OCI-LY1 (cell line): ENCODE measurements around the gene GLMN.

Source experiments
- H2AFZ ChIP-seq: fragments of 200-600 bp; sonication (generic), shearing (Covaris generic); 2 replicates; pipeline ENCODE4 v1.6.0; 2014; ENCODE audit warnings: antibody characterized with exemption, mild to moderate bottlenecking, low read length
- H3F3A ChIP-seq: fragments of 200-600 bp; sonication (generic), shearing (Covaris generic); 2 replicates; pipeline ENCODE4 v1.6.0; 2014; ENCODE audit warnings: mild to moderate bottlenecking, antibody characterized with exemption, low read length, moderate library complexity; ENCODE audit not compliant: insufficient read depth
- H3K27ac ChIP-seq: fragments of 200-600 bp; sonication (generic); 2 replicates; pipeline ENCODE4 v1.5.1; 2014; ENCODE audit warnings: low read length, mixed run types, mild to moderate bottlenecking, low read depth; ENCODE audit not compliant: poor library complexity, severe bottlenecking
- H3K27me3 ChIP-seq: fragments of 200-600 bp; sonication (generic); 2 replicates; pipeline ENCODE4 v1.6.0; 2014; ENCODE audit warnings: antibody characterized with exemption, mild to moderate bottlenecking, low read length, moderate library complexity; ENCODE audit not compliant: insufficient read depth
- H3K36me3 ChIP-seq: fragments of 200-600 bp; sonication (generic); 2 replicates; pipeline ENCODE4 v1.6.1; 2014; ENCODE audit warnings: mild to moderate bottlenecking, antibody characterized with exemption, low read length, moderate library complexity, mixed read lengths; ENCODE audit not compliant: insufficient read depth
- H3K4me1 ChIP-seq: fragments of 200-600 bp; sonication (generic); 2 replicates; pipeline ENCODE4 v1.5.1; 2014; ENCODE audit warnings: mild to moderate bottlenecking, low read length, moderate library complexity; ENCODE audit not compliant: insufficient read depth, severe bottlenecking
- H3K4me2 ChIP-seq: fragments of 200-600 bp; sonication (generic), shearing (Covaris generic); 2 replicates; pipeline ENCODE4 v1.6.1; 2014; ENCODE audit warnings: low read length
- H3K4me3 ChIP-seq: fragments of 200-600 bp; sonication (generic); 2 replicates; pipeline ENCODE4 v1.5.1; 2014; ENCODE audit warnings: low read length, low read depth, mild to moderate bottlenecking, mixed read lengths; ENCODE audit not compliant: poor library complexity, severe bottlenecking
- H3K79me2 ChIP-seq: fragments of 200-600 bp; shearing (Covaris generic); 2 replicates; pipeline ENCODE4 v1.6.1; 2016; ENCODE audit warnings: mixed run types, low read length, mixed read lengths; ENCODE audit not compliant: insufficient read depth
- H3K9ac ChIP-seq: fragments of 200-600 bp; sonication (generic), shearing (Covaris generic); 2 replicates; pipeline ENCODE4 v1.6.1; 2014; ENCODE audit warnings: mild to moderate bottlenecking, low read length, mixed read lengths
- H3K9me2 ChIP-seq: fragments of 200-600 bp; sonication (generic), shearing (Covaris generic); 2 replicates; pipeline ENCODE4 v1.6.1; 2014; ENCODE audit warnings: low read depth, mild to moderate bottlenecking, low read length, mixed read lengths
- H3K9me3 ChIP-seq: fragments of 200-600 bp; shearing (Covaris generic); 2 replicates; pipeline ENCODE4 v1.6.1; 2014; ENCODE audit warnings: low read length, mixed read lengths
- H4K20me1 ChIP-seq: fragments of 200-600 bp; sonication (generic), shearing (Covaris generic); 2 replicates; pipeline ENCODE4 v1.6.0; 2016; ENCODE audit warnings: mild to moderate bottlenecking, low read length; ENCODE audit not compliant: insufficient read depth
- CTCF ChIP-seq: fragments of 200-600 bp; sonication (generic), shearing (Covaris generic); IDR thresholded peaks from 2 replicates; pipeline ENCODE4 v1.5.1; 2017; ENCODE audit warnings: mild to moderate bottlenecking, antibody characterized with exemption, low read length, moderate library complexity, mixed read lengths
- EZH2 ChIP-seq: fragments of 200-600 bp; sonication (generic), shearing (Covaris generic); IDR thresholded peaks from 2 replicates; pipeline ENCODE4 v1.8.0; 2017; ENCODE audit warnings: borderline replicate concordance, mixed run types, mild to moderate bottlenecking, antibody characterized with exemption, low read length, moderate library complexity, mixed read lengths

The GLMN gene

GRCh38 chr1:92203105-92203504, 95.7 kb downstream of the GLMN start:
- Histone ChIP-seq H3K36me3 (no peaks in the 10 kb centered on the region), H2AFZ (no peak overlapping the region), H4K20me1 (no peaks in the 10 kb centered on the region), H3K27me3 (no peaks in the 10 kb centered on the region), H3K4me3 (no peak overlapping the region), H3K79me2 (no peaks in the 10 kb centered on the region), H3K9ac (no peak overlapping the region), H3F3A (no peaks in the 10 kb centered on the region), H3K4me2 (no peak overlapping the region), H3K9me3 (0 out of 2 replicates have a peak, but pooled peaks cover 3% of the 10 kb centered on the region), H3K27ac (no peak overlapping the region), H3K9me2 (no peaks in the 10 kb centered on the region), H3K4me1 (peaks cover 6% of the 10 kb centered on the region)
- TF ChIP-seq CTCF, result no peak
- no peak for TF ChIP-seq EZH2

GRCh38 chr1:92201973-92202372, 96.8 kb downstream of the GLMN start:
- Histone ChIP-seq H3K36me3 (no peaks in the 10 kb centered on the region), H3K9me2 (no peaks in the 10 kb centered on the region), H3K4me1 (peaks cover 6% of the 10 kb centered on the region), H3K27me3 (no peaks in the 10 kb centered on the region), H4K20me1 (no peaks in the 10 kb centered on the region), H3K27ac (no peak overlapping the region), H3K4me2 (no peak overlapping the region; the same call in 1 of the 2 replicates), H3K9ac (no peak overlapping the region), H3F3A (no peaks in the 10 kb centered on the region), H3K9me3 (0 out of 2 replicates have a peak, but pooled peaks cover 3% of the 10 kb centered on the region), H3K79me2 (no peaks in the 10 kb centered on the region), H3K4me3 (no peak overlapping the region), H2AFZ (peak overlapping the region; percentile 91)
- TF ChIP-seq EZH2 (no peak), CTCF (no peak)
